Measurements from ENCODE around the gene SWT1.

GRCh38 chr1:185319139-185319475 is 162.1 kb downstream of the SWT1 start:
- TF ChIP-seq EZH2 (IDR thresholded peaks at IDR 0.05; ENCODE audit: insufficient read depth, poor library complexity, severe bottlenecking) (no peak), EZH2phosphoT487 (IDR thresholded peaks at IDR 0.05; ENCODE audit: insufficient read depth, low read depth) (no peak)

Data from GM23248 (cell line).